ENCODE results near the gene SLC35F3. TPM values are rescaled to one million over a fixed set of nuclear protein-coding genes. Genes with fewer than 3 reads are reported as not detected.

Gene SLC35F3
- total and polyA plus RNA-seq, 9 of the 15 experiments (the other 6 are each of a cell fraction or from before 2014, with no cell fraction given) = 0.04 to 0.07 (median 0.04) TPM; not detected in 6

- CTCF ChIA-PET (ENCODE audit: low intra/inter-chr PET ratio) = no interaction called here
- intact Hi-C loops (cut with micrococcal nuclease) = no loop called here
- WGBS (ENCODE audit: insufficient coverage, low coverage, missing lambda C conversion rate) = 0% methylated on average over 2 of the region's 2 CpGs
Measured at GRCh38 chr1:234019387-234019786, 114.9 kb downstream of the SLC35F3 start.

GRCh38 chr1:234022302-234022701 is 117.8 kb downstream of the SLC35F3 start:
- 0% methylated on average over 2 of the region's 2 CpGs for WGBS (ENCODE audit: insufficient coverage, low coverage, missing lambda C conversion rate)
- CTCF ChIA-PET (ENCODE audit: low intra/inter-chr PET ratio) = no interaction called here
- FAIRE-seq = no peak
- no TSS peak for BruUV-seq (replicated peaks)
- Histone ChIP-seq H3K4me1 (replicated peaks in 1 of 2; ENCODE audit: control insufficient read depth in 2 of 2, insufficient read depth in 2 of 2, low read length in 2 of 2) (no peaks in the 10 kb centered on the region), H3K79me2 (ENCODE audit: control insufficient read depth, insufficient read depth, low read length) (no peaks in the 10 kb centered on the region), H3K9me3 (replicated peaks; ENCODE audit: control insufficient read depth, insufficient read depth, low read depth, low read length) (no peaks in the 10 kb centered on the region), H3K4me2 (ENCODE audit: insufficient read depth, low read length) (no peak overlapping the region), H4K20me1 (replicated peaks; ENCODE audit: control insufficient read depth, insufficient read depth, low read length) (no peaks in the 10 kb centered on the region), H3K27ac (ENCODE audit: extremely low read depth, low read depth, low read length) (no peak overlapping the region), H3K9me1 (ENCODE audit: control insufficient read depth, insufficient read depth, low read length) (no peaks in the 10 kb centered on the region), H2AFZ (ENCODE audit: low read depth, low read length) (no peak overlapping the region), H3K36me3 (ENCODE audit: control insufficient read depth, insufficient read depth, low read length) (no peaks in the 10 kb centered on the region), H3K27me3 (ENCODE audit: control insufficient read depth in 2 of 2, insufficient read depth in 2 of 2, low read length in 2 of 2) (0 out of 5 replicates have a peak, but pooled peaks cover 0 to 4% of the 10 kb centered on the region in 2 experiments), H3K9ac (ENCODE audit: insufficient read depth in 1 of 2, low read depth in 2 of 2, low read length in 2 of 2) (no peak overlapping the region), H3K4me3 (no peak overlapping the region)
- POLR2A ChIA-PET = no interaction called here
- no peak for ATAC-seq
- in situ Hi-C loops (cut with MboI) (no loop called here), intact Hi-C loops (cut with micrococcal nuclease) (no loop called here)
- peak; percentile 22 for TF ChIP-seq RBM25 (IDR thresholded peaks at IDR 0.05; ENCODE audit: low read depth, low read length, severe bottlenecking)
- no peak for TF ChIP-seq ZKSCAN8 (CRISPR knock-in tag; IDR thresholded peaks at IDR 0.05)
- TF ChIP-seq ARID4B (CRISPR knock-in tag; IDR thresholded peaks at IDR 0.05) = no peak
- no peak for TF ChIP-seq CBFA2T3 (IDR thresholded peaks at IDR 0.05)
- no peak for TF ChIP-seq FOXP1 (CRISPR knock-in tag; IDR thresholded peaks at IDR 0.05)
- TF ChIP-seq CBX1 (IDR thresholded peaks at IDR 0.05; ENCODE audit: low read depth) = no peak
- peak; percentile 97 for TF ChIP-seq ZNF134 (CRISPR knock-in tag; conservative IDR thresholded peaks at IDR 0.05)
- no peak for TF ChIP-seq ZNF507 (tag; conservative IDR thresholded peaks at IDR 0.05)
- no peak for TF ChIP-seq HLTF (IDR thresholded peaks at IDR 0.05)
- no peak for TF ChIP-seq ZKSCAN1 (IDR thresholded peaks at IDR 0.05; ENCODE audit: low read depth, low read length)
- no peak for TF ChIP-seq ZNF695 (CRISPR knock-in tag; IDR thresholded peaks at IDR 0.05)
- no peak for TF ChIP-seq FOSL1 (tag; conservative IDR thresholded peaks at IDR 0.05)
- TF ChIP-seq XRCC3 (IDR thresholded peaks at IDR 0.05) = no peak
- TF ChIP-seq NFRKB (IDR thresholded peaks at IDR 0.05; ENCODE audit: low read depth) = no peak
- TF ChIP-seq ADNP (tag; IDR thresholded peaks at IDR 0.05) = no peak
- no peak for DNase-seq (ENCODE audit: extremely low read depth in 1 of 4, low spot score in 3 of 4)

More at GRCh38 chr1:234019387-234019786, 114.9 kb downstream of the SLC35F3 start:
- Histone ChIP-seq H3K27ac (ENCODE audit: extremely low read depth, low read depth, low read length) (no peak overlapping the region), H3K9me1 (ENCODE audit: control insufficient read depth, insufficient read depth, low read length) (no peaks in the 10 kb centered on the region), H3K4me3 (no peak overlapping the region), H2AFZ (ENCODE audit: low read depth, low read length) (no peak overlapping the region), H3K36me3 (ENCODE audit: control insufficient read depth, insufficient read depth, low read length) (no peaks in the 10 kb centered on the region), H3K4me2 (ENCODE audit: insufficient read depth, low read length) (no peak overlapping the region), H3K9me3 (replicated peaks; ENCODE audit: control insufficient read depth, insufficient read depth, low read depth, low read length) (no peaks in the 10 kb centered on the region), H3K9ac (ENCODE audit: insufficient read depth in 1 of 2, low read depth in 2 of 2, low read length in 2 of 2) (no peak overlapping the region), H3K27me3 (ENCODE audit: control insufficient read depth in 2 of 2, insufficient read depth in 2 of 2, low read length in 2 of 2) (no peaks in the 10 kb centered on the region; a peak in 1 of 5 replicates), H3K4me1 (replicated peaks in 1 of 2; ENCODE audit: control insufficient read depth in 2 of 2, insufficient read depth in 2 of 2, low read length in 2 of 2) (no peaks in the 10 kb centered on the region), H4K20me1 (replicated peaks; ENCODE audit: control insufficient read depth, insufficient read depth, low read length) (no peaks in the 10 kb centered on the region), H3K79me2 (ENCODE audit: control insufficient read depth, insufficient read depth, low read length) (no peaks in the 10 kb centered on the region)
- FAIRE-seq = no peak
- in situ Hi-C loops (cut with MboI) = no loop called here
- DNase-seq (ENCODE audit: extremely low read depth in 1 of 4, low spot score in 3 of 4) = no peak
- TF ChIP-seq RBM25 (IDR thresholded peaks at IDR 0.05; ENCODE audit: low read depth, low read length, severe bottlenecking) = peak; percentile 65
- peak; percentile 97 for TF ChIP-seq ZNF134 (CRISPR knock-in tag; conservative IDR thresholded peaks at IDR 0.05)
- TF ChIP-seq BACH1 (tag; IDR thresholded peaks at IDR 0.05) = no peak
- BruUV-seq (replicated peaks) = no TSS peak
- POLR2A ChIA-PET = no interaction called here
- ATAC-seq = no peak

All from K562 (cell line).